Endothelial cell of umbilical vein (primary cell): ENCODE measurements around the gene PLEKHH1.

Experiments
- CTCF ChIP-seq, 2 donors: IDR thresholded peaks; 1 replicate in 1 of 2; 2 replicates in 1 of 2; pipeline ENCODE4 v1.5.1; 2011; ENCODE audit warnings: low read length in 2 of 2, mild to moderate bottlenecking in 2 of 2, moderate library complexity in 2 of 2, control low read depth in 1 of 2, inconsistent platforms in 1 of 2, low read depth in 1 of 2; ENCODE audit not compliant: insufficient read depth in 1 of 2; ENCODE audit errors: extremely low read depth in 1 of 2
- EZH2 ChIP-seq: IDR thresholded peaks from 2 replicates; pipeline ENCODE4 v1.6.1; 2012; ENCODE audit warnings: borderline replicate concordance, low read depth, mild to moderate bottlenecking, moderate library complexity, low read length, inconsistent platforms; ENCODE audit not compliant: severe bottlenecking
- FOS ChIP-seq: IDR thresholded peaks from 2 replicates; pipeline ENCODE4 v1.6.1; 2011; ENCODE audit warnings: mild to moderate bottlenecking, low read length, moderate library complexity, borderline replicate concordance; ENCODE audit not compliant: insufficient read depth
- JUN ChIP-seq: IDR thresholded peaks from 2 replicates; pipeline ENCODE4 v1.6.1; 2011; ENCODE audit warnings: borderline replicate concordance, low read depth; ENCODE audit not compliant: insufficient read length, insufficient read depth
- MAX ChIP-seq: IDR thresholded peaks from 2 replicates; pipeline ENCODE4 v1.6.1; 2011; ENCODE audit not compliant: insufficient read depth, insufficient read length
- MYC ChIP-seq: IDR thresholded peaks from one replicate; pipeline ENCODE4 v1.6.1; 2011; ENCODE audit warnings: mild to moderate bottlenecking, low read depth, low read length
- POLR2A ChIP-seq: IDR thresholded peaks from 2 replicates; pipeline ENCODE4 v1.6.1; 2012; ENCODE audit warnings: low read depth, mild to moderate bottlenecking, control low read depth, low read length
- POLR2AphosphoS5 ChIP-seq: IDR thresholded peaks from 2 replicates; pipeline ENCODE4 v1.6.1; 2012; ENCODE audit warnings: low read depth, mild to moderate bottlenecking, control low read depth, low read length, moderate library complexity; ENCODE audit not compliant: insufficient read depth

- no peak for TF ChIP-seq POLR2AphosphoS5
- TF ChIP-seq CTCF (IDR thresholded peaks at IDR 0.05; ENCODE audit: extremely low read depth in 1 of 2, insufficient read depth in 1 of 2, low read depth in 1 of 2, low read length in 2 of 2): peak; percentile 56 to 70
- no peak for TF ChIP-seq MAX
- no peak for TF ChIP-seq POLR2A
- TF ChIP-seq JUN: no peak
- no peak for TF ChIP-seq EZH2
- TF ChIP-seq MYC: no peak
- TF ChIP-seq FOS: no peak
Measured at GRCh38 chr14:67526676-67527459, 6.2 kb upstream of the PLEKHH1 start.
